LHCN-M2 (cell line): ENCODE measurements around the gene CDCA5. TPM values are rescaled to one million over a fixed set of nuclear protein-coding genes. Genes with fewer than 3 reads are reported as not detected.

Experiments
- DNase-seq: peaks from one replicate; pipeline ENCODE4 v3.0.0-alpha.2; 2012; ENCODE audit warnings: low read depth
- total RNA-seq: library from RNA; depleted of rRNA; stranded (reverse); fragments of >200 nt; gene quantifications from 2 replicates; pipeline ENCODE4 v1.2.3, GENCODE V29; 2014

The CDCA5 gene
- total RNA-seq, 1 experiment from 2014 or later: 48.0 TPM

- DNase-seq: no peak
Observed at GRCh38 chr11:65071907-65072630, 11.8 kb downstream of the CDCA5 start.

GRCh38 chr11:65069217-65069616, 14.6 kb downstream of the CDCA5 start:
- no peak for DNase-seq

DNA sequence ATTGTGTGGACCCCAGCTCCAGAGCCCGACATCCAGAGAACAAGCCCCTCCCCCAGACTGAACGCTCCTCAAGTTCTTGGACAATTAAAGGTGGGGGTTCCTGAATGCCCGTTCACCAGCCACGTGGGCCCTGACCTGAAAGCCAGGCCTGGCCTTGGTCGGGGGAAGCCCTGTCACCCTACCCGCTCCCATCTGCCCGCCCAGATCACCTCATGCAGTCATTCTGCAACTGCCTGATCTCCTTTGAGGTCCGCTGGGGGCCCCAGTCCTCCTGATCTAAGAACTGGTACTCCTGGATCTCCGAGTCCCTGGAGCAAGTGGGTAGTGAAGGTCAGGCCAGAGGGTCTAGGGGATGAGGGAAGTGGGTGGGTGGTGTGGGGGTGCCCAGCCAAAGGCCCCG, 16.4 kb downstream of the CDCA5 start:
- DNase-seq: no peak

GRCh38 chr11:65066805-65067291, 17.0 kb downstream of the CDCA5 start:
- no peak for DNase-seq

GRCh38 chr11:65066315-65066714, 17.5 kb downstream of the CDCA5 start:
- no peak for DNase-seq

- no peak for DNase-seq
Observed at GRCh38 chr11:65065851-65066250, 18.0 kb downstream of the CDCA5 start.

- no peak for DNase-seq
Observed at GRCh38 chr11:65064847-65065240, 19.0 kb downstream of the CDCA5 start.

DNA sequence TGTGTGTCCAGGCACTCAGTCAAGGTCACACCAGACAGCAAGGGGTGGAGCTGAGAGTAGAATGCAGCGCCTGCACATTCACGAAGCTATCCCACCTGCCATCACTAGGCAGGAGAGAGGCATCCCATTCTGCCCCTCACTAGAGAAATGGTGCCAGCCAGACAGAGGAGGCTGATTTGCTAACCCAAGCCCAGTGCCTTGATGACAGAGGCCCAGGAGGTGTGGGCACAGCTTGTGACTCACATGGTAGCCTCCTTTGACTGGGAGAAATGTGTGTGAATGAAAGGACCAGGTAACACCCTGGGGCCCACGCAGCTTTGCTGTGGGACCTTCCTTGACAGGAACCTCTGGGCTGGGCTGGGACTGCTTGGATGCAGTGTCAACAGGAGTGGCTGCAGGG, 20.3 kb downstream of the CDCA5 start:
- DNase-seq: no peak

DNA sequence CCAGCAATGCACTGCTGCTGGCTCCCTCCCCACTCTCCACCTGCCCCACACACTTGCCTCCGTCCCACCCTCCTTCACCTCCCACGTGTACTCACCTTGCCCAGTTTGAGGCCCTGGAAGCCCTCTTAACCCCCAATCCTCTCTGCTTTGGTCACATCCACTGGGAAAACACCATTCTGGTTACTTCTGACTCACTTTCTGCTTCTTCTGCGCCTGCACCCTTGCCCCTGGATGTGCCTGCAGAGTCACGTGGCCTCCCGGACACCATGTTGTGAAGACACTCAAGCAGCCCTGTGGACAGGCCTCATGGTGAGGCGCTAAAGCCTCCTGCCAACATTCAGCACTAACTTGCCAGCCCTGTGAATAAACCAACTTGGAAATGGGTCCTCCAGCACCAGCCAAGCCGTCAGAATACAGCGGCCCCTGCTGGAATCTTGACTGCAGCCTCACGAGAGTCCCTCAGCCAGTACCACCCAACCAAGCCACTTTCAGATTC, 22.9 kb downstream of the CDCA5 start:
- no peak for DNase-seq

DNA sequence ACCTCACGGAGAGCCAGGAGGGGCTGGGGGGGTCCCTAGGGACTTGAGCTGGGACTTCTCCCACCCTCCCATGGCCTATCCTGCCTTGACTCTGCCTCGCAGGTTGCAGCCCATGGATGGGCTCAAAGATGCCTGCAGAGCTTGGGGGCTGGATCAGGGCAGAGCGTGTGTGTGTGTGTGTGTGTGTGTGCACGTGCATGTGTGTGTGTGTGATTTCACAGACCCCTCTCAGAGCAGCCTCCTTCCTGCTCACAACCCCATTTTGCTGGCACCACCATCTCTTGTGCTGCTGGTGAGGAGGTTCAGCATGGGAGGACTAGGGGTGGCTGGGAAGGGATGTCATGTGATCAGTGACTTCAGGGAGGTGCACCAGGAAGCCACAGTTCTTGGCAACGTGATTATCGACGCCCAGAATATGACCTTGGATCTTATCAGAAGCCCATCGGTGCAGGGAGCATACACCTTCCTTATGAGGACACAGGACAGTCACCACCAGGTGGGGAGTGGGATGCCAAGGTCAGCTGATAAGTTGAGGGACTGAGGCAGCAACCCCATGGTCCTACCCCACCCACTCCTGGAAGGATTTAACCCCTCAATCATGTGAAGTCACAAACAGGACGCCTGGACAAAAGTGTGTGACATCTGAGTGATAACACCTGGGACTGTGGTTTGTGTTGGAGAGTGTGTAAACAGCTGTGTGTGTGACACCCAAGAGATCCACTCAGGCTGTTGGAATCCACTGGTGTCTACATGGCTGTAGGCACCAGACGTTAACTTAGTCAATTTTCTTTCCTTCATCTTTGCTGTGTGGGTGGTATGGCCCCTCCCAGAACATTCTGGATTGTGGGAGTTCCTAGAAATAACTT, 23.6 kb downstream of the CDCA5 start:
- DNase-seq: no peak

DNA sequence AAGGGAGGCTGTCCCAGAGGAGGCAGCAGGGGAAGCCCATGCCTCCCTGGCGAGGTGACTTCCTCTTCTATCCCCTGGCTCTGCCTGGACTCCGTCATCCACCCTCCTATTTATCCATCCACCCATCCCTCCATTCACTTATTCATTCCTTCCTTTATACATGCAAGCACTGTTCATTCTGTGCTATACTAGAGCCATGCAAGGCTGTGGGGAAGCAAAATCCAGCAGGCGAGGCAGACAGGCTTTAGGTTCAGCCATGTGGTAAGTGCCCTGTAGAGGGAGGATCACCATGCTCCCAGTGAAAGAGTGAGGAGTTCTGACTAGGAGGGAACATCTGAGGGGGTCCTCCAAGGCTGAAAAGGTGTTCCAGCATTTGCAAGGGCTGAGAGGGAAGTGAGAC, 24.3 kb downstream of the CDCA5 start:
- no peak for DNase-seq

DNA sequence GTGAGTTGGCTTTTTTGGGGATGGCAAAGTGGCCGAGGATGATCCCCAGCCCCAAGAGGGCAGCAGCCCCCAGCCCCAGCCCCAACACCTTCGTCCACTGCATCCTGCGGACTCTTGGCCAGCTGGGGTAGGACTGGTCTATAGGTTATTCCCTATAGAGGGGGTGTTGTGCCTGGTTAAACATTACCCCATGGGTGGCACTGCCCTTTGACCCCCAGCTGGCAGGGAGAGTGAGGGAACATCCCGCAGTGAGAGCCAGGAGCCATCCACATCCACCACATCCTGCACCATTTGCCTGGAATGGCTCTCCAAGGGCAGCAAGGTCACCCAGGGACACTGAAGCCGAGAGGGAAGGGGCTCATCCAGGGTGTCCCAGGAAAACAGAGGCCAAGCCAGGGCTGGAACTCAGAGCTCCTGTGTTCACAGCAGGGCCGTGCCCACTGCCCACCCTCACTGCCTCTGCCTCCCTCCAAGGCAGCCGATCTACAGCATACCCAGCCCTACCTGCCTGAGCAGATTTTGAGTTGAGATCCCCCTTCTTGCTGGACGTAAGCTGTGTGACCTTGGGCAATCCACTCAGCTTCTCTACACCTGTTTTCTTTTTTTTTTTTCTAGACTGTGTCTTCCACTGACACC, 25.3 kb downstream of the CDCA5 start, which contains the start of gene NAALADL1:
Gene NAALADL1, minus strand, starts transcription at position 135 of the 636 bp plus-strand sequence. Its CDS starts 32 bp downstream, at position 103.
- no peak for DNase-seq

GRCh38 chr11:65058012-65058411, 25.8 kb downstream of the CDCA5 start:
- DNase-seq: no peak

GRCh38 chr11:65057526-65057925, 26.3 kb downstream of the CDCA5 start:
- DNase-seq: no peak

DNA sequence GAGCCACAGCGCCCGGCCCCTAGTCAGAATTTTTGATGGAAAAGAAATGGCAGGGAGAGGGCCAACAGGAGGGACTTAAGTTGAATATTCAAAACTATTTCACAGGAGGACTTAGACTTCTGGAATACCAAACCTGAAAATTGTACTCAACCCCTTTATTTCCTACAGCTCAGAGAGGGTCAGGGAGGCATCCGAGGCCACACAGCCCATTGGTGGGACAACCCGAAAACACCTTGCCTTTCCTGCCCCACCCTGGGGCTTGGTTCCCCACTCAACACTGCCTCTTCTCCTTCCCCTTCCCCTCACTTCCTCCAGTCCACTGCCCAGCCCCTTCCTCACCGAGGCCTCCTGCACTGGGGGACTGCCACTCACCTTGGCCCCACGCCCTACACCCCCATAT, 26.8 kb downstream of the CDCA5 start:
- no peak for DNase-seq

GRCh38 chr11:65055538-65055937, 28.3 kb downstream of the CDCA5 start:
- no peak for DNase-seq

DNA sequence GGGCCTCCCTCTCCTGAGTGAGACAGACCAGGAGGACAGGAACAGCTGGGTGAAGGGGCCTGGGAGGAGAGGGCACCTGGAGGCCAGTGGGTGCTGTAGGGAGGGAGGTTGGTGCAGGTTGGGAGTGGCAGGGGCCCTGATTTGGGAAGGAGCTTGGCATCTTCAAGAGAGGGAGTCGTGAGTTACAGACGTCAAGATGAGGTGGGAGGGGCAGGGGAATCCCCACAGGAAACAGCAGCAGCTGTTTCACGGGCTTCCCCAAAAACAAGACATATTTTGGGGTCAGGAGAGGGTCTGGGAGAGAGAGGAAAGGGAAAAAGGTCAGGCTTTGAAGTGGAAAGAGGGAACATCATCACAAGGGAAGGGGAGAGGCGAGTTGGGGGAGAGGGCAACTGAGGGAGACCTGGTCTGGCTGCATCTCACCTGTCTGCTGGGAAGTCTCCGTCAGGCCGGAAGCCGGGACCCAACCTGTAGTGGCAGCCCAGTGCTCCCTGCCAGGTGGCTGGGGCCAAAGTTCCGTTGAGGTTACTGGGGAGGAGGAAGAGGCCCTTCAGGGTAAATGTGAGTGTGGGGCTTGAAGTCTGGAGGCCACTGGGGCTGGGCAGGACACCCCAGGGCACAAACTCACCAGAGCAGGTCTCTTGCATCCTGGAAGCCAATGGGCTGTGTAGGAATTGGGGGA, 29.9 kb downstream of the CDCA5 start:
- DNase-seq: no peak

DNA sequence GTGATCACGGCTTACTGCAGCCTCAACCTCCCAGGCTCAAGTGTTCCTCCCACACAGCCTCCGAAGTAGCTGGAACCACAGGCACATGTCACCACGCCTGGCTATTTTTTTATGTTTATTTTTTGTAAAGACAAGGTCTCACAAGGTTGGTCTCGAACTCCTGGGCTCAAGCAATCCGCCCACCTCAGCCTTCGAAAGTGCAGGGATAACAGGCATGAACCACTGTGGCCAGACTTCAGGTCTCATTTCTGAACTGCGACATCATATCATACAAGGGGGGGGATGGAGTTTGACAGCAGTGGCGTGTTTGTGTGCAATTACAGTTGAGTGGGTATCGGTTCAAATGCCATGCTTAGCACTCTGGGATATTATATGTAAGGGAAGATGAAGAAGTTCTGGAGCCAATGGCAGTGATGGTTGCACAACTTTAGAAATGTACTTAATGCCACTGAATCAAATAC, 32.4 kb downstream of the CDCA5 start:
- no peak for DNase-seq

DNA sequence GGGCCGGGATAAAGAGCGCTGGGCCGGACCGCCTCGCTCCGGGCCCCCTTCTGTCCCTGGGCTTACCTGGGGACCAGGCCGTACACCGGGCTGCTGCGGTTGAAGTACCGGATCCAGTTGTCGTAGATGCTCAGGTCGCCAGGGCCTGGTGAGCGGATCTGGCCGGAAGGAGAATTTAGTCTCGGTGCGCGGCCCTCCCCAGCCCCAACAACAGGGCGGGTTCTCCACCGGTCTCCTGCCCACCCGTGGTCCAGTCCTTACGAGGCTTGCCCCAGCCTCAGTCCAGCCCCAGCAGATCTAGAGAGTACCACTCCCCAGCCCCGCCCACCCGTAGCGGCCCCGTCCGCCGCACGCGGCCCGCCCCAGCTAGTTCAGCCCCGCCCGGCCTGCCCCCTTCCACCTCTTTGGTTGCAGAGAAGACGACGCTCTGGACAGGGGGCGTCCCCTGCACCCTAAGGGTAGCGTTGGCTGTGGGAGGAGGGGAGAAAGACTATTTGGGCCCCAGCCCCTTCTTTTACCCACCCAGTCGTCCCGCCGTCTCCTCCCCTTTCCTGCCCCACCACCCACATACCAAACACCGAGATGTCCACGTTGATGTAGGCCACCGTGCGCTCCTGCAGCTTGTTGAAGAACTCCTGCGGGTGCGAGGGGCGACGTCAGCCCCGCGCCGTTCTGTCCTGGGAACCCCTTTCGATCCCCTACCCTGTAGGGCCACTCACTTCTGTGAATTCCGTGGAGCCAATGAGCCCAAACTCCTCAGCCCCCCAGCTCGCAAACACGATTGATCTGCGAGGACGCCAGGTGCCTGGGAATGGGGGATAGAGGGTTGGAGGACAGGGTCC, 36.0 kb downstream of the CDCA5 start:
- DNase-seq: no peak

DNA sequence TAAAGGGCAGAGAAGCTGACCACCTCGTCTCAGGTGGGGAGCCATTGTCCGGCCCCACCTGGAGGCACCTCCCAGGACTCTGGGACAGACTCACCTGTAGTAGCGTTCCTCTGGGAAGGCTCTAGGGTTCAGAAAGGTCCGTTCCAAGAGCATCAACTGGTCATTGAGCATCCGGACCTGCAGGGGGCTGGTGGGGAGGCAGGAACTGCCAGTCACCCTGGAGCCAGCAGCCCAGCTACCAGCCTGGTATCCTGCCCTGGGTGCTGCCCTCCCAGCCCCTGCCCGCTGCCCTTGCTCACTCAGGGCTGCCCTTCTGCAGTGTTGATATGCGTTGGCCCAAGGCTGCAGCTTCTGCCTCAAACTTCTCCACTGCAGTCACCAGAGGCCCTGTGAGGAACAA, 38.1 kb downstream of the CDCA5 start:
- no peak for DNase-seq
